ENCODE data around the gene GSS.

- TF ChIP-seq CTCF (IDR thresholded peaks at IDR 0.05) = no peak
- no peak for TF ChIP-seq POLR2A (IDR thresholded peaks at IDR 0.05)
- TF ChIP-seq POLR2AphosphoS5 (IDR thresholded peaks at IDR 0.05) = no peak
These were observed 43.4 kb upstream of the GSS start for GRCh38 chr20:34999021-34999451.

Data from transverse colon (tissue), 4 donors.